Measurements from ENCODE around the gene DISP2. TPM values are rescaled to one million over a fixed set of nuclear protein-coding genes. Genes with fewer than 3 reads are reported as not detected.

The DISP2 gene
- total and polyA plus RNA-seq, 2 experiments from 2014 or later, result 1.3 to 2.2 TPM

GRCh38 chr15:40363611-40364010, 5.6 kb downstream of the DISP2 start:
- H3K36me3 ChIP-seq (ENCODE audit: insufficient read depth), result no peaks in the 10 kb centered on the region
- H3K4me2 ChIP-seq, result no peak overlapping the region
- Mint-ChIP-seq H3K27ac (no peak overlapping the region), H3K4me3 (no peak overlapping the region), H3K4me1 (peaks cover 14% of the 10 kb centered on the region), H3K36me3 (ENCODE audit: low read depth) (no peaks in the 10 kb centered on the region; the same call in 2 of the 3 replicates), H3K9me3 (peaks cover 3% of the 10 kb centered on the region; the same call in 2 of the 3 replicates), H3K27me3 (ENCODE audit: insufficient read depth, low read depth, poor library complexity) (peaks cover 26% of the 10 kb centered on the region)
- peaks cover 10% of the 10 kb centered on the region; the same call in 1 of the 2 replicates for H3F3A ChIP-seq (replicated peaks; ENCODE audit: low read depth)
- TF ChIP-seq ETS1 (IDR thresholded peaks at IDR 0.05), result no peak
- TF ChIP-seq POLR2AphosphoS5 (IDR thresholded peaks at IDR 0.05; ENCODE audit: low read depth), result no peak
- TF ChIP-seq CTCF (conservative IDR thresholded peaks at IDR 0.05; ENCODE audit: low read depth in 2 of 2), result no peak
- TF ChIP-seq EZH2phosphoT487 (IDR thresholded peaks at IDR 0.05; ENCODE audit: unreplicated experiment), result no peak
- no peak for TF ChIP-seq REST (IDR thresholded peaks at IDR 0.05; ENCODE audit: unreplicated experiment)
- TF ChIP-seq ZNF462 (CRISPR knock-in tag; IDR thresholded peaks at IDR 0.05), result no peak
- no peak for TF ChIP-seq EZH2 (IDR thresholded peaks at IDR 0.05; ENCODE audit: low read depth, unreplicated experiment)
- no peak for TF ChIP-seq ZNF331 (CRISPR knock-in tag; IDR thresholded peaks at IDR 0.05; ENCODE audit: low read depth)
- no peak for TF ChIP-seq STAT1 (IDR thresholded peaks at IDR 0.05; ENCODE audit: unreplicated experiment)
- no peak for TF ChIP-seq ZNF114 (CRISPR knock-in tag; IDR thresholded peaks at IDR 0.05)
- no peak for TF ChIP-seq NANOG (IDR thresholded peaks at IDR 0.05; ENCODE audit: borderline replicate concordance)
- TF ChIP-seq JUNB (IDR thresholded peaks at IDR 0.05; ENCODE audit: unreplicated experiment), result no peak
- no peak for TF ChIP-seq CREB1 (CRISPR knock-in tag; IDR thresholded peaks at IDR 0.05; ENCODE audit: low read depth)
- no peak overlapping the region for H3K27ac ChIP-seq (ENCODE audit: low read depth)
- H3K9me2 ChIP-seq (ENCODE audit: insufficient read depth), result no peaks in the 10 kb centered on the region
- H3K79me2 ChIP-seq (replicated peaks; ENCODE audit: insufficient read depth), result no peaks in the 10 kb centered on the region
- H3K27me3 ChIP-seq (ENCODE audit: insufficient read depth), result peaks cover 31% of the 10 kb centered on the region
- no peak overlapping the region for H3K4me3 ChIP-seq
- ATAC-seq (no peak), DNase-seq (ENCODE audit: low spot score) (no peak)
- peaks cover 6% of the 10 kb centered on the region; the same call in 1 of the 2 replicates for H3K4me1 ChIP-seq (ENCODE audit: insufficient read depth)
- H4K20me1 ChIP-seq (replicated peaks; ENCODE audit: insufficient read depth), result no peaks in the 10 kb centered on the region
- no peak overlapping the region for H2AFZ ChIP-seq

Measured in GM23338 (cell line).